H1 (cell line): Measurements from ENCODE around the gene ALK. TPM values are rescaled to one million over a fixed set of nuclear protein-coding genes. Genes with fewer than 3 reads are reported as not detected.

ENCODE experiments used
- CTCF ChIA-PET: fragments of 300-600 bp; sonication (Branson Sonifier 250); formaldehyde crosslinking; loops from one replicate; lab custom pipeline; 2021; ENCODE audit not compliant: partially characterized antibody; lab: Charles Lee
- POLR2A ChIA-PET: fragments of 300-600 bp; sonication (Branson Sonifier 250); formaldehyde crosslinking; loops from one replicate; lab custom pipeline; 2021; ENCODE audit warnings: inconsistent platforms; ENCODE audit not compliant: partially characterized antibody; lab: Charles Lee
- DNase-seq, 2 experiments: peaks; one replicate each; pipeline versions ENCODE4 v3.0.0 to v3.0.0-alpha.2; 2010 to 2022; ENCODE audit warnings: low spot score in 2 of 2, low read depth in 1 of 2, mixed read lengths in 1 of 2
- FAIRE-seq: peaks from 2 replicates; lab custom pipeline; 2011; peaks lifted over from hg19 to GRCh38; lab: Jason Lieb, UNC
- H2AFZ ChIP-seq: 2 replicates; pipeline ENCODE4 v1.8.1; 2012; ENCODE audit warnings: low read length, inconsistent platforms
- H2AK5ac ChIP-seq: 2 replicates; pipeline ENCODE4 v1.6.1; 2013; ENCODE audit warnings: low read depth, low read length
- H2BK120ac ChIP-seq: replicated peaks from 2 replicates; pipeline ENCODE3; 2013; ENCODE audit warnings: low read depth, low read length, inconsistent platforms
- H2BK12ac ChIP-seq: 2 replicates; pipeline ENCODE4 v1.6.1; 2013; ENCODE audit warnings: low read depth, low read length
- H2BK15ac ChIP-seq: 2 replicates; pipeline ENCODE4 v1.6.1; 2013; ENCODE audit warnings: low read length
- H2BK20ac ChIP-seq: 2 replicates; pipeline ENCODE4 v1.6.1; 2013; ENCODE audit warnings: low read length
- H2BK5ac ChIP-seq: 2 replicates; pipeline ENCODE4 v1.6.1; 2013; ENCODE audit warnings: low read depth, low read length
- H3K14ac ChIP-seq: 2 replicates; pipeline ENCODE4 v1.6.1; 2013; ENCODE audit warnings: inconsistent platforms; ENCODE audit not compliant: insufficient read length
- H3K18ac ChIP-seq: 2 replicates; pipeline ENCODE4 v1.6.1; 2013; ENCODE audit warnings: low read length; ENCODE audit errors: extremely low read depth
- H3K23ac ChIP-seq: 2 replicates; pipeline ENCODE4 v1.6.1; 2013; ENCODE audit warnings: inconsistent platforms; ENCODE audit not compliant: insufficient read length
- H3K23me2 ChIP-seq: 2 replicates; pipeline ENCODE4 v1.6.1; 2013; ENCODE audit warnings: low read depth, low read length
- H3K27ac ChIP-seq: 2 replicates; pipeline ENCODE4 v1.6.1; 2011; ENCODE audit warnings: low read depth, low read length, inconsistent platforms
- H3K27me3 ChIP-seq, 4 experiments: replicated peaks in 1 of 4; 1 replicate in 1 of 4; 2 replicates in 3 of 4; pipeline versions ENCODE4 v1.6.1 to v1.8.1; 2011 to 2013; ENCODE audit warnings: low read length in 3 of 4, mild to moderate bottlenecking in 3 of 4, inconsistent platforms in 2 of 4, mixed read lengths in 2 of 4, moderate library complexity in 1 of 4; ENCODE audit not compliant: control insufficient read depth in 3 of 4, insufficient read depth in 3 of 4; ENCODE audit errors: extremely low read depth in 1 of 4
- H3K36me3 ChIP-seq, 4 experiments: 2 replicates each; pipeline versions ENCODE4 v1.6.1 to v1.8.1; 2011 to 2013; ENCODE audit warnings: mild to moderate bottlenecking in 4 of 4, low read length in 3 of 4, moderate library complexity in 2 of 4, control low read depth in 1 of 4, inconsistent platforms in 1 of 4; ENCODE audit not compliant: insufficient read depth in 4 of 4, control insufficient read depth in 2 of 4
- H3K4ac ChIP-seq: replicated peaks from 2 replicates; pipeline ENCODE3; 2013; ENCODE audit warnings: low read length, low read depth, mixed read lengths, inconsistent platforms; ENCODE audit not compliant: insufficient read length
- H3K4me1 ChIP-seq, 4 experiments: replicated peaks in 1 of 4; 1 replicate in 1 of 4; 2 replicates in 3 of 4; pipeline versions ENCODE4 v1.6.1 to v1.8.1; 2011 to 2013; ENCODE audit warnings: low read length in 3 of 4, inconsistent platforms in 2 of 4, mixed read lengths in 1 of 4; ENCODE audit not compliant: insufficient read depth in 4 of 4, control insufficient read depth in 3 of 4
- H3K4me2 ChIP-seq, 2 experiments: 2 replicates each; pipeline versions ENCODE4 v1.6.1 to v1.8.1; 2011 to 2013; ENCODE audit warnings: low read depth in 2 of 2, low read length in 2 of 2, control low read depth in 1 of 2, inconsistent platforms in 1 of 2, mild to moderate bottlenecking in 1 of 2; ENCODE audit not compliant: insufficient read depth in 1 of 2
- H3K4me3 ChIP-seq, 4 experiments: fragments of 200-600, 300-600 bp in 1 of 4; sonication (generic), shearing (Covaris generic), sonication (Bioruptor Twin) in 1 of 4; 2 replicates each; pipeline versions ENCODE4 v1.5.1 to v1.8.1; 2011 to 2016; ENCODE audit warnings: low read length in 4 of 4, low read depth in 3 of 4, control low read depth in 2 of 4, inconsistent platforms in 2 of 4, mild to moderate bottlenecking in 2 of 4, mixed read lengths in 1 of 4, moderate library complexity in 1 of 4; ENCODE audit not compliant: insufficient read depth in 2 of 4; ENCODE audit errors: extremely low read depth in 1 of 4
- H3K56ac ChIP-seq: replicated peaks from 2 replicates; pipeline ENCODE3; 2013; ENCODE audit warnings: low read depth, mild to moderate bottlenecking, mixed read lengths, low read length, inconsistent platforms; ENCODE audit not compliant: insufficient read length
- H3K79me1 ChIP-seq: 2 replicates; pipeline ENCODE4 v1.6.1; 2013; ENCODE audit warnings: low read depth, low read length, control low read depth
- H3K79me2 ChIP-seq, 2 experiments: 2 replicates each; pipeline versions ENCODE4 v1.6.1 to v1.8.1; 2012 to 2013; ENCODE audit warnings: low read length in 2 of 2, mild to moderate bottlenecking in 2 of 2, inconsistent platforms in 1 of 2; ENCODE audit not compliant: insufficient read depth in 2 of 2, control insufficient read depth in 1 of 2
- H3K9ac ChIP-seq, 4 experiments: replicated peaks in 1 of 4; 1 replicate in 1 of 4; 2 replicates in 3 of 4; pipeline versions ENCODE4 v1.6.1 to v1.8.1; 2011 to 2013; ENCODE audit warnings: low read depth in 3 of 4, low read length in 3 of 4, control low read depth in 2 of 4, mild to moderate bottlenecking in 2 of 4, moderate library complexity in 2 of 4, inconsistent platforms in 1 of 4; ENCODE audit errors: extremely low read depth in 1 of 4
- H3K9me3 ChIP-seq, 2 experiments: 2 replicates each; pipeline versions ENCODE4 v1.6.1 to v1.8.1; 2012 to 2013; ENCODE audit warnings: mild to moderate bottlenecking in 2 of 2, moderate library complexity in 2 of 2, control low read depth in 1 of 2, inconsistent platforms in 1 of 2, low read depth in 1 of 2, low read length in 1 of 2, mixed read lengths in 1 of 2; ENCODE audit not compliant: insufficient read depth in 2 of 2
- H4K20me1 ChIP-seq, 2 experiments: replicated peaks in 1 of 2; 2 replicates each; pipeline versions ENCODE3 to v1.8.1; 2011 to 2013; ENCODE audit warnings: inconsistent platforms in 2 of 2, low read length in 2 of 2, mild to moderate bottlenecking in 1 of 2; ENCODE audit not compliant: insufficient read depth in 2 of 2, control insufficient read depth in 1 of 2
- H4K5ac ChIP-seq: 2 replicates; pipeline ENCODE4 v1.6.1; 2013; ENCODE audit warnings: low read length, low read depth, mixed read lengths, inconsistent platforms; ENCODE audit not compliant: insufficient read length
- H4K8ac ChIP-seq: 2 replicates; pipeline ENCODE4 v1.8.0; 2013; ENCODE audit warnings: mild to moderate bottlenecking, moderate library complexity, low read length, inconsistent platforms; ENCODE audit not compliant: insufficient read depth; ENCODE audit errors: extremely low read depth
- H4K91ac ChIP-seq: replicated peaks from 2 replicates; pipeline ENCODE3; 2013; ENCODE audit warnings: low read length, mixed read lengths, inconsistent platforms; ENCODE audit not compliant: insufficient read length
- CBX5 ChIP-seq: fragments of 300-800, 300-1000 bp; sonication (generic); IDR thresholded peaks from 2 replicates; pipeline ENCODE4 v1.7.1; 2016; ENCODE audit warnings: antibody characterized with exemption, low read length, low read depth
- CBX8 ChIP-seq: fragments of 300-800, 300-1000 bp; sonication (generic); IDR thresholded peaks from 2 replicates; pipeline ENCODE4 v1.7.1; 2016; ENCODE audit warnings: low read depth, low read length, borderline replicate concordance
- HDAC6 ChIP-seq: IDR thresholded peaks from one replicate; pipeline ENCODE4 v1.7.1; 2012; ENCODE audit warnings: low read depth, mild to moderate bottlenecking, inconsistent platforms, low read length, moderate library complexity
- JUND ChIP-seq: IDR thresholded peaks from 2 replicates; pipeline ENCODE4 v1.6.1; 2011; ENCODE audit warnings: mild to moderate bottlenecking, improper control_type of control experiment, low read length
- KDM4A ChIP-seq: IDR thresholded peaks from one replicate; pipeline ENCODE4 v1.7.1; 2012; ENCODE audit warnings: low read depth, mild to moderate bottlenecking, moderate library complexity, low read length, inconsistent platforms; ENCODE audit not compliant: severe bottlenecking
- NRF1 ChIP-seq: IDR thresholded peaks from 2 replicates; pipeline ENCODE4 v1.6.1; 2011; ENCODE audit warnings: mild to moderate bottlenecking, low read depth, low read length, improper control_type of control experiment
- PHF8 ChIP-seq: fragments of 200-600 bp; sonication (generic); conservative IDR thresholded peaks from 2 replicates; pipeline ENCODE4 v1.7.1; 2012; ENCODE audit warnings: low read depth, mild to moderate bottlenecking, inconsistent platforms, low read length, moderate library complexity
- POU5F1 ChIP-seq: IDR thresholded peaks from 2 replicates; pipeline ENCODE4 v1.6.1; 2011; ENCODE audit warnings: low read depth, mild to moderate bottlenecking, low read length, moderate library complexity
- SIX5 ChIP-seq: IDR thresholded peaks from 2 replicates; pipeline ENCODE4 v1.6.1; 2011; ENCODE audit warnings: mild to moderate bottlenecking, low read depth, low read length
- SP2 ChIP-seq: IDR thresholded peaks from 2 replicates; pipeline ENCODE4 v1.6.1; 2012; ENCODE audit warnings: mild to moderate bottlenecking, low read length, inconsistent platforms
- SUZ12 ChIP-seq: fragments of 200-600 bp; sonication (generic); IDR thresholded peaks from 2 replicates; pipeline ENCODE4 v1.6.1; 2012; ENCODE audit warnings: mild to moderate bottlenecking, inconsistent platforms, low read length, moderate library complexity, mixed read lengths
- TBP ChIP-seq: IDR thresholded peaks from 2 replicates; pipeline ENCODE4 v1.6.1; 2011; ENCODE audit warnings: low read depth, low read length, improper control_type of control experiment
- TEAD4 ChIP-seq: IDR thresholded peaks from 2 replicates; pipeline ENCODE4 v1.6.1; 2012; ENCODE audit warnings: low read depth, low read length, inconsistent platforms, mixed read lengths
- WGBS, 2 experiments: shearing (Covaris generic) in 1 of 2; methylation state at CpG; one replicate each; pipeline versions ENCODE4 v1.1.6 to v1.1.7; 2013 to 2015; ENCODE audit warnings: low lambda C conversion rate in 2 of 2, mixed read lengths in 2 of 2, inconsistent platforms in 1 of 2, low coverage in 1 of 2, missing lambda C conversion rate in 1 of 2; ENCODE audit not compliant: insufficient replicate concordance in 2 of 2, insufficient coverage in 1 of 2, insufficient read length in 1 of 2; ENCODE audit errors: extremely low coverage in 1 of 2, missing lambda C conversion rate in 1 of 2; 5-methylcytosine and 5-hydroxymethylcytosine counted together
- polyA plus RNA-seq, 7 experiments: library from polyadenylated mRNA; depleted of rRNA in 3 of 7; stranded (reverse) in 5 of 7; unstranded in 2 of 7; fragments of >200 nt in 5 of 7; fragments of 200-250 nt in 2 of 7; gene quantifications; 1 replicate in 5 of 7; 2 replicates in 1 of 7; 4 replicates in 1 of 7; pipeline versions ENCODE4 v1.2.1 to v1.2.3, GENCODE V29; 2011 to 2013; ENCODE audit warnings: missing spikeins in 2 of 7, mixed read lengths in 2 of 7
- total RNA-seq: library from RNA; stranded (reverse); fragmentation: NEBNext Ultra II Directional; extraction: Animal tissue kit (Norgen Biotek cat#: 25700); gene quantifications from 2 replicates; pipeline ENCODE4 v1.2.1, GENCODE V29; 2021
- TF ChIP-seq, protein P1 (sequence below): IDR thresholded peaks from 2 replicates; pipeline ENCODE4 v1.6.1; 2012; ENCODE audit warnings: low read length, inconsistent platforms

Gene ALK
- total and polyA plus RNA-seq, 2 of the 8 experiments (the other 6 are each of a cell fraction or from before 2014, with no cell fraction given) = 0.02 to 0.09 TPM

DNA sequence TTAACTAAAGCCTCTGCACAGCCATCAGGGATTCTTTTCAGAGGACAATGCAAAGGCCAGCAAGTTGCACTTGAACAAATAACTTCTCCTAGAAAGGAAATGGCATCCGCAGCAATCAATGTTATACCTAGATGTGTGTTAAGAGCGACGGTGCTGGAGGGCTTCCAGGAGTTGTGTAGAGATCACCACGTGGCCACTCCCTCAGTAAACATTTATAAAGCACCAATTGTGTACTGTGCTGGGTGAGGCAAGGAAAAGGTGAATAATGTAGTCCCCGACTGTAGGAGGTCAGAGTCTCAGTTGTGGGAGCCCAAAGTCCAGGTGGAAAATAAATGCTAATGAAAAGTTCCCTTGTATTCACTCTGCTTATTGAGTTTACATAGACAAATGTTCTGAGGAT is 135.0 kb downstream of the ALK start:
- Histone ChIP-seq H4K91ac (no peak overlapping the region), H3K27ac (no peak overlapping the region), H2BK12ac (no peak overlapping the region), H4K5ac (no peak overlapping the region), H3K9me3 (no peaks in the 10 kb centered on the region), H3K56ac (no peak overlapping the region), H3K4me2 (no peak overlapping the region), H2AFZ (no peak overlapping the region), H3K79me1 (no peaks in the 10 kb centered on the region), H4K8ac (no peak overlapping the region; the same call in 1 of the 2 replicates), H4K20me1 (no peaks in the 10 kb centered on the region), H3K18ac (no peak overlapping the region), H2BK20ac (no peak overlapping the region), H3K23me2 (no peaks in the 10 kb centered on the region), H3K4me1 (peaks cover 0 to 3% (median 0%) of the 10 kb centered on the region in 4 experiments; a peak in 2 of 7 replicates), H2AK5ac (no peak overlapping the region), H3K27me3 (no peaks in the 10 kb centered on the region), H3K9ac (no peak overlapping the region), H3K79me2 (no peaks in the 10 kb centered on the region), H3K36me3 (no peaks in the 10 kb centered on the region), H3K4ac (no peak overlapping the region), H3K23ac (no peak overlapping the region), H3K4me3 (no peak overlapping the region), H2BK15ac (no peak overlapping the region), H2BK5ac (no peak overlapping the region), H3K14ac (no peak overlapping the region), H2BK120ac (no peak overlapping the region)
- POLR2A ChIA-PET = no interaction called here
- CTCF ChIA-PET = interaction anchor here (1.0 kb wide), 1 partner anchor 252 kb away, joined by 3 read pairs; no protein-coding TSS in a partner anchor
- 96% methylated on average over 5 of the region's 5 CpGs; no CpG with 5 or more reads in 1 of the 2 experiments for WGBS, 2 experiments
- FAIRE-seq (no peak), DNase-seq (no peak)
- TF ChIP-seq PHF8 (no peak), TBP (no peak), NRF1 (no peak), SIX5 (no peak), KDM4A (no peak), CBX5 (no peak), CBX8 (no peak), TEAD4 (no peak), JUND (no peak), SUZ12 (no peak), SP2 (no peak), HDAC6 (no peak), POU5F1 (no peak)
- TF ChIP-seq, protein P1, sequence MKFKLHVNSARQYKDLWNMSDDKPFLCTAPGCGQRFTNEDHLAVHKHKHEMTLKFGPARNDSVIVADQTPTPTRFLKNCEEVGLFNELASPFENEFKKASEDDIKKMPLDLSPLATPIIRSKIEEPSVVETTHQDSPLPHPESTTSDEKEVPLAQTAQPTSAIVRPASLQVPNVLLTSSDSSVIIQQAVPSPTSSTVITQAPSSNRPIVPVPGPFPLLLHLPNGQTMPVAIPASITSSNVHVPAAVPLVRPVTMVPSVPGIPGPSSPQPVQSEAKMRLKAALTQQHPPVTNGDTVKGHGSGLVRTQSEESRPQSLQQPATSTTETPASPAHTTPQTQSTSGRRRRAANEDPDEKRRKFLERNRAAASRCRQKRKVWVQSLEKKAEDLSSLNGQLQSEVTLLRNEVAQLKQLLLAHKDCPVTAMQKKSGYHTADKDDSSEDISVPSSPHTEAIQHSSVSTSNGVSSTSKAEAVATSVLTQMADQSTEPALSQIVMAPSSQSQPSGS = no peak
